CD14-positive monocyte (primary cell): ENCODE data around the gene FAM151B. TPM values are rescaled to one million over a fixed set of nuclear protein-coding genes. Genes with fewer than 3 reads are reported as not detected.

Experiments
- DNase-seq, 3 donors: peaks; one replicate each; pipeline ENCODE4 v3.0.0-alpha.2; 2011 to 2022
- H2AFZ ChIP-seq: 2 replicates; pipeline ENCODE4 v1.6.0; 2012; ENCODE audit warnings: mild to moderate bottlenecking, low read depth, low read length, inconsistent platforms; ENCODE audit not compliant: insufficient read depth, poor library complexity, severe bottlenecking
- H3K27ac ChIP-seq, 2 donors: 1 replicate in 1 of 2; 2 replicates in 1 of 2; pipeline ENCODE4 v1.5.1; 2012 to 2013; ENCODE audit warnings: low read length in 2 of 2, control low read depth in 1 of 2, inconsistent platforms in 1 of 2, low read depth in 1 of 2, mild to moderate bottlenecking in 1 of 2
- H3K27me3 ChIP-seq, 2 donors: one replicate each; pipeline versions ENCODE4 v1.6.0 to v1.6.1; 2011 to 2013; ENCODE audit warnings: low read length in 2 of 2; ENCODE audit not compliant: control insufficient read depth in 2 of 2, insufficient read depth in 2 of 2
- H3K36me3 ChIP-seq, 2 donors: replicated peaks in 1 of 2; 1 replicate in 1 of 2; 2 replicates in 1 of 2; pipeline versions ENCODE4 v1.5.1 to v1.6.1; 2012 to 2013; ENCODE audit warnings: low read length in 2 of 2, control low read depth in 1 of 2, inconsistent platforms in 1 of 2, mild to moderate bottlenecking in 1 of 2; ENCODE audit not compliant: insufficient read depth in 2 of 2, control insufficient read depth in 1 of 2
- H3K4me1 ChIP-seq, 2 donors: 1 replicate in 1 of 2; 2 replicates in 1 of 2; pipeline versions ENCODE4 v1.5.1 to v1.6.1; 2012 to 2013; ENCODE audit warnings: low read length in 2 of 2, control low read depth in 1 of 2, inconsistent platforms in 1 of 2, mild to moderate bottlenecking in 1 of 2, moderate library complexity in 1 of 2; ENCODE audit not compliant: insufficient read depth in 2 of 2, control insufficient read depth in 1 of 2
- H3K4me2 ChIP-seq: replicated peaks from 2 replicates; pipeline ENCODE3; 2012; ENCODE audit warnings: low read length, moderate library complexity, mild to moderate bottlenecking; ENCODE audit not compliant: poor library complexity, severe bottlenecking; ENCODE audit errors: extremely low read depth
- H3K4me3 ChIP-seq, 3 experiments: fragments of 200-600 bp in 1 of 3; sonication (generic) in 1 of 3; replicated peaks in 1 of 3; 1 replicate in 2 of 3; 2 replicates in 1 of 3; pipeline ENCODE4 v1.5.1; 2011 to 2013; ENCODE audit warnings: low read length in 3 of 3, mild to moderate bottlenecking in 3 of 3, control low read depth in 2 of 3, low read depth in 2 of 3, inconsistent platforms in 1 of 3, moderate library complexity in 1 of 3
- H3K79me2 ChIP-seq: 2 replicates; pipeline ENCODE4 v1.6.0; 2012; ENCODE audit warnings: mild to moderate bottlenecking, control low read depth, inconsistent platforms, low read length, moderate library complexity; ENCODE audit not compliant: insufficient read depth
- H3K9ac ChIP-seq: 2 replicates; pipeline ENCODE4 v1.6.0; 2017; ENCODE audit warnings: low read length, mild to moderate bottlenecking; ENCODE audit not compliant: insufficient read depth, poor library complexity, severe bottlenecking
- H3K9me3 ChIP-seq, 2 donors: replicated peaks in 1 of 2; 1 replicate in 1 of 2; 2 replicates in 1 of 2; pipeline versions ENCODE4 v1.5.1 to v1.6.1; 2012 to 2013; ENCODE audit warnings: low read length in 2 of 2, control low read depth in 1 of 2; ENCODE audit not compliant: control insufficient read depth in 1 of 2, insufficient read depth in 1 of 2
- H4K20me1 ChIP-seq: 2 replicates; pipeline ENCODE4 v1.6.0; 2012; ENCODE audit warnings: mild to moderate bottlenecking, low read length, control low read depth, moderate library complexity; ENCODE audit not compliant: insufficient read depth
- H3K27ac Mint-ChIP-seq, 7 donors: one replicate each; pipeline ENCODE4 v1.8.0; 2020; ENCODE audit warnings: mild to moderate bottlenecking in 7 of 7, mixed read lengths in 7 of 7, moderate library complexity in 6 of 7, inconsistent platforms in 2 of 7
- H3K27me3 Mint-ChIP-seq, 3 donors: one replicate each; pipeline ENCODE4 v1.8.0; 2021 to 2022; ENCODE audit warnings: low read depth in 3 of 3, mild to moderate bottlenecking in 3 of 3, mixed read lengths in 3 of 3, moderate library complexity in 3 of 3, inconsistent platforms in 1 of 3
- H3K36me3 Mint-ChIP-seq, 2 donors: one replicate each; pipeline ENCODE4 v1.8.0; 2020; ENCODE audit warnings: mixed read lengths in 2 of 2, inconsistent platforms in 1 of 2, mild to moderate bottlenecking in 1 of 2
- H3K4me1 Mint-ChIP-seq: one replicate; pipeline ENCODE4 v1.8.0; 2020; ENCODE audit warnings: mild to moderate bottlenecking, mixed read lengths
- H3K4me3 Mint-ChIP-seq, 2 donors: one replicate each; pipeline ENCODE4 v1.8.0; 2020; ENCODE audit warnings: mild to moderate bottlenecking in 2 of 2, mixed read lengths in 2 of 2, moderate library complexity in 1 of 2
- H3K9me3 Mint-ChIP-seq, 7 donors: one replicate each; pipeline ENCODE4 v1.8.0; 2020 to 2022; ENCODE audit warnings: mixed read lengths in 7 of 7, mild to moderate bottlenecking in 6 of 7, moderate library complexity in 6 of 7, inconsistent platforms in 2 of 7
- WGBS: methylation state at CpG from one replicate; pipeline ENCODE4 v1.1.5; 2013; ENCODE audit warnings: missing lambda C conversion rate; ENCODE audit not compliant: insufficient coverage; 5-methylcytosine and 5-hydroxymethylcytosine counted together
- intact Hi-C, 2 donors: fragments of 100-400 bp; cut with micrococcal nuclease; formaldehyde crosslinking; loops; one replicate each; pipeline versions ENCODE4 v1.15.0 to v1.15.1; 2023
- polyA plus RNA-seq, 3 donors: library from polyadenylated mRNA; depleted of rRNA in 1 of 3; unstranded in 2 of 3; stranded (reverse) in 1 of 3; fragments of 300-500 nt in 2 of 3; fragments of >200 nt in 1 of 3; fragmentation: Illumina TruSeq in 2 of 3; gene quantifications; 1 replicate in 2 of 3; 2 replicates in 1 of 3; pipeline ENCODE4 v1.2.3, GENCODE V29; 2012 to 2021
- TF ChIP-seq, protein P1 (sequence below): fragments of 200-600 bp; IDR thresholded peaks from one replicate; pipeline ENCODE4 v1.8.0; 2022; ENCODE audit warnings: antibody characterized with exemption, mild to moderate bottlenecking

The FAM151B gene
- polyA plus RNA-seq, 3 donors = 3.2 to 10.2 (median 4.5) TPM

DNA sequence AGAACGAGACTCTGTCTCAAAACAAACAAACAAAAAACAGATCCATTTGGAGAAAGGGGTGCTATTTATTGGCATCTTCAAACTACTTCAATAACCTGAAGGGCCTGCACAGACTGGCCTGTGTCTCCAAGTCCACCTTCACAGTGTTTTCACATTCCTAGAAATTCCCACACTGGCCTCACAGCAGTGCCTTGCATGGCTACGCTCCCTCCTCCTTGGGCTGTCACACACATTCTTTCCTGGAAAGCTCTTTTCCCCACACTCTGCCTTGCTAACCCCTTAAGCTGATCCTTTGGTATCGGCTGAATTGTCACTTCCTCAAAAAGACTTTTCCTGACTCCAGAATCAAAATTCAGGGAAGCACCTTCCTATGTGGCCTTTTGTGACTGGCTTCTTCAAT, 19.8 kb downstream of the FAM151B start:
- H3K4me2 ChIP-seq = no peak overlapping the region
- Mint-ChIP-seq H3K9me3 (peaks cover 0 to 3% (median 0%) of the 10 kb centered on the region in 7 donors), H3K27ac (peak overlapping the region in 2 of 7 donors; percentile 51 to 58), H3K27me3 (no peaks in the 10 kb centered on the region), H3K4me3 (no peak overlapping the region), H3K4me1 (peaks cover 36% of the 10 kb centered on the region), H3K36me3 (peaks cover 32 to 51% of the 10 kb centered on the region in 2 donors)
- DNase-seq = no peak
- H3K4me1 ChIP-seq = peaks cover 26 to 32% of the 10 kb centered on the region in 2 donors
- no peak overlapping the region for H3K27ac ChIP-seq
- H4K20me1 ChIP-seq = no peaks in the 10 kb centered on the region
- no peak overlapping the region for H3K9ac ChIP-seq
- WGBS = 75% methylated on average over 2 of the region's 3 CpGs
- no peak overlapping the region for H2AFZ ChIP-seq
- H3K9me3 ChIP-seq = no peaks in the 10 kb centered on the region
- no peak overlapping the region for H3K4me3 ChIP-seq
- intact Hi-C loops = no loop called here
- H3K36me3 ChIP-seq = peaks cover 12 to 47% of the 10 kb centered on the region in 2 donors
- TF ChIP-seq, protein P1, sequence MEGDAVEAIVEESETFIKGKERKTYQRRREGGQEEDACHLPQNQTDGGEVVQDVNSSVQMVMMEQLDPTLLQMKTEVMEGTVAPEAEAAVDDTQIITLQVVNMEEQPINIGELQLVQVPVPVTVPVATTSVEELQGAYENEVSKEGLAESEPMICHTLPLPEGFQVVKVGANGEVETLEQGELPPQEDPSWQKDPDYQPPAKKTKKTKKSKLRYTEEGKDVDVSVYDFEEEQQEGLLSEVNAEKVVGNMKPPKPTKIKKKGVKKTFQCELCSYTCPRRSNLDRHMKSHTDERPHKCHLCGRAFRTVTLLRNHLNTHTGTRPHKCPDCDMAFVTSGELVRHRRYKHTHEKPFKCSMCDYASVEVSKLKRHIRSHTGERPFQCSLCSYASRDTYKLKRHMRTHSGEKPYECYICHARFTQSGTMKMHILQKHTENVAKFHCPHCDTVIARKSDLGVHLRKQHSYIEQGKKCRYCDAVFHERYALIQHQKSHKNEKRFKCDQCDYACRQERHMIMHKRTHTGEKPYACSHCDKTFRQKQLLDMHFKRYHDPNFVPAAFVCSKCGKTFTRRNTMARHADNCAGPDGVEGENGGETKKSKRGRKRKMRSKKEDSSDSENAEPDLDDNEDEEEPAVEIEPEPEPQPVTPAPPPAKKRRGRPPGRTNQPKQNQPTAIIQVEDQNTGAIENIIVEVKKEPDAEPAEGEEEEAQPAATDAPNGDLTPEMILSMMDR = no peak
- H3K79me2 ChIP-seq = peaks cover 2% of the 10 kb centered on the region
- no peaks in the 10 kb centered on the region for H3K27me3 ChIP-seq

DNA sequence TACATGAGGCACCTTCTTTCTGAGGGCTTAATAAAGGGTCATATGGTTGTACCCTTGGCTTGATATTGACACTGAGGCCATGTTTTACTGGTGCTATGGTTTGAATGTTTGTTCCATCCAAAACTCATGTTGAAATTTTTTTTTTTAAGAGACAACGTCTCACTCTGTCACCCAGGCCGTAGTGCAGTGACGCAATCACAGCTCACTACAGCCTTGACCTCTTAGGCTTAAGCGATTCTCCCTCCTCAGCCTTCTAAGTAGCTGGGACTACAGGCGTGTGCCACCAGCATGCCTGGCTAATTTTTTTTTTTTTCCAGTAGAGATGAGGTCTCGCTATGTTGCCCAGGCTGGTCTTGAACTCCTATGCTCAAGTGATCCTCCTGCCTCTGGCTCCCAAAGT, 20.9 kb downstream of the FAM151B start:
- Histone ChIP-seq H3K27me3 (no peaks in the 10 kb centered on the region), H3K4me1 (peaks cover 19 to 20% of the 10 kb centered on the region in 2 donors), H3K4me2 (no peak overlapping the region), H2AFZ (no peak overlapping the region), H3K4me3 (no peak overlapping the region), H3K9me3 (no peaks in the 10 kb centered on the region), H4K20me1 (no peaks in the 10 kb centered on the region), H3K9ac (no peak overlapping the region), H3K79me2 (peaks cover 2% of the 10 kb centered on the region), H3K36me3 (peaks cover 22 to 59% of the 10 kb centered on the region in 2 donors), H3K27ac (no peak overlapping the region)
- H3K27me3 Mint-ChIP-seq = no peaks in the 10 kb centered on the region
- peaks cover 26% of the 10 kb centered on the region for H3K4me1 Mint-ChIP-seq
- H3K4me3 Mint-ChIP-seq = no peak overlapping the region
- TF ChIP-seq, protein P1 = no peak
- whole genome bisulfite sequencing = 87% methylated on average over 3 of the region's 6 CpGs
- DNase-seq = peak in 1 of 3 donors; percentile 6
- intact Hi-C loops = no loop called here
- peaks cover 0 to 3% (median 0%) of the 10 kb centered on the region in 7 donors for H3K9me3 Mint-ChIP-seq
- peak overlapping the region in 3 of 7 donors; percentile 0 to 68 (median 54) for H3K27ac Mint-ChIP-seq
- H3K36me3 Mint-ChIP-seq = peaks cover 44 to 63% of the 10 kb centered on the region in 2 donors
